ENCODE results near the gene CNOT10. TPM values are rescaled to one million over a fixed set of nuclear protein-coding genes. Genes with fewer than 3 reads are reported as not detected.
A peak's percentile ranks its signal among the peaks of the same experiment; 100 is the strongest.

Gene CNOT10
- polyA plus RNA-seq, 1 of the 3 experiments (the other 2 are of a cell fraction), result 23.5 TPM

- TF ChIP-seq GABPA (IDR thresholded peaks at IDR 0.05; ENCODE audit: low read depth) (no peak), FOXM1 (IDR thresholded peaks at IDR 0.05; ENCODE audit: low read depth) (no peak), PBX3 (IDR thresholded peaks at IDR 0.05) (no peak), POLR2AphosphoS5 (IDR thresholded peaks at IDR 0.05; ENCODE audit: low read depth, low read length) (no peak), RAD21 (IDR thresholded peaks at IDR 0.05; ENCODE audit: low read length) (no peak)
Measured at GRCh38 chr3:32778389-32778788, 93.4 kb downstream of the CNOT10 start (continued).

DNA sequence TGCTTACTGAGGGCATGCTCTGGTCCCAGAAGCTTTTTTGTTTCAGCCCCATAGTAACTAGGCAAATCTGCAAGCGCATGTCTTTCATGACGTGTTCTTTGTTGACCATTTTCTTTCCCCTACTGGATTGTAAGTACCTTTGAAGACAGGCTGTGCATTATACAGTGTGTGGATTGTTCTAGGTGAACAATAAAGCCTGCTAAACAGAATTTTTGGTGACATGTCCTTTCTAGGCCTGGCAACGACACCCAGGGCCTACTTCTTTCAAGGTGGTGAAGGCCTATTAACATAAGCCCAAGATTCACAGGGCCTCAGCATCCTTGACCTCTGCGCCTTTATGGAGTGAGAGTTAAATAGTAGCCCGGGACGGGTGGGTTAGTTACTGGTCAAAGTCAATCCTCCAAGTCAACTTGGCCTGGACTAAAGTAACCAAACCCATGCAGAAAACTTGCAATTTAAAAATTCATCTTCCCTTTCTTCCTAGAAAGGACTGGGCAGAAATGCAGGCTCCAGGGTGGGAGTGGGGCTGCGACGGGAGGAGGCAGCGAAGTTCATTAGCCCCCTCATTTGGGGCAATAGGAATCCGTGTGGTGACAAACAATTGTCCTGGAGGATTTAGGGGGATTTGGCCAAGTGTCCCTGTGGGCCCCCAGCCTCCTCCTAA lies 95.2 kb downstream of the CNOT10 start:
- H3K4me2 ChIP-seq, result 0 out of 2 replicates have a peak overlapping the region, but pooled peaks have one; percentile 97

More for the DNA sequence above, 95.2 kb downstream of the CNOT10 start:
- H3K9me3 ChIP-seq, result no peaks in the 10 kb centered on the region
- H3K36me3 ChIP-seq (replicated peaks in 1 of 2; ENCODE audit: control insufficient read depth in 1 of 2, insufficient read depth in 2 of 2, low read length in 1 of 2), result peaks cover 2% of the 10 kb centered on the region in 2 experiments
- TF ChIP-seq NRF1 (IDR thresholded peaks at IDR 0.05; ENCODE audit: low read depth, low read length), result no peak
- TF ChIP-seq MAX (IDR thresholded peaks at IDR 0.05; ENCODE audit: low read depth), result no peak
- no peak for TF ChIP-seq YY1 (IDR thresholded peaks at IDR 0.05; ENCODE audit: low read depth)
- no peak for TF ChIP-seq FOXJ3 (CRISPR knock-in tag; IDR thresholded peaks at IDR 0.05)
- TF ChIP-seq PBX3 (IDR thresholded peaks at IDR 0.05), result no peak
- no peak for TF ChIP-seq RAD21 (IDR thresholded peaks at IDR 0.05; ENCODE audit: low read length)
- TF ChIP-seq FOXM1 (IDR thresholded peaks at IDR 0.05; ENCODE audit: low read depth), result no peak
- no peak for TF ChIP-seq TEAD4 (IDR thresholded peaks at IDR 0.05; ENCODE audit: borderline replicate concordance, insufficient read depth)
- no peak for TF ChIP-seq FOSL2 (IDR thresholded peaks at IDR 0.05; ENCODE audit: borderline replicate concordance, low read depth)
- no peak for TF ChIP-seq USF2 (IDR thresholded peaks at IDR 0.05; ENCODE audit: borderline replicate concordance, low read depth, low read length)
- TF ChIP-seq GABPA (IDR thresholded peaks at IDR 0.05; ENCODE audit: low read depth), result no peak
- no peak for TF ChIP-seq CHD2 (IDR thresholded peaks at IDR 0.05; ENCODE audit: low read length, partially characterized antibody)
- no peak for TF ChIP-seq TAF1 (IDR thresholded peaks at IDR 0.05; ENCODE audit: borderline replicate concordance, low read depth, low read length)
- TF ChIP-seq, protein P1, sequence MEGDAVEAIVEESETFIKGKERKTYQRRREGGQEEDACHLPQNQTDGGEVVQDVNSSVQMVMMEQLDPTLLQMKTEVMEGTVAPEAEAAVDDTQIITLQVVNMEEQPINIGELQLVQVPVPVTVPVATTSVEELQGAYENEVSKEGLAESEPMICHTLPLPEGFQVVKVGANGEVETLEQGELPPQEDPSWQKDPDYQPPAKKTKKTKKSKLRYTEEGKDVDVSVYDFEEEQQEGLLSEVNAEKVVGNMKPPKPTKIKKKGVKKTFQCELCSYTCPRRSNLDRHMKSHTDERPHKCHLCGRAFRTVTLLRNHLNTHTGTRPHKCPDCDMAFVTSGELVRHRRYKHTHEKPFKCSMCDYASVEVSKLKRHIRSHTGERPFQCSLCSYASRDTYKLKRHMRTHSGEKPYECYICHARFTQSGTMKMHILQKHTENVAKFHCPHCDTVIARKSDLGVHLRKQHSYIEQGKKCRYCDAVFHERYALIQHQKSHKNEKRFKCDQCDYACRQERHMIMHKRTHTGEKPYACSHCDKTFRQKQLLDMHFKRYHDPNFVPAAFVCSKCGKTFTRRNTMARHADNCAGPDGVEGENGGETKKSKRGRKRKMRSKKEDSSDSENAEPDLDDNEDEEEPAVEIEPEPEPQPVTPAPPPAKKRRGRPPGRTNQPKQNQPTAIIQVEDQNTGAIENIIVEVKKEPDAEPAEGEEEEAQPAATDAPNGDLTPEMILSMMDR (IDR thresholded peaks at IDR 0.05), result no peak
- H3K79me2 ChIP-seq (ENCODE audit: insufficient read depth), result no peaks in the 10 kb centered on the region
- no peaks in the 10 kb centered on the region; a peak in 1 of 4 replicates for H3K4me1 ChIP-seq (ENCODE audit: control insufficient read depth in 1 of 2, insufficient read depth in 2 of 2, low read depth in 1 of 2, low read length in 1 of 2)
- no peaks in the 10 kb centered on the region for H4K20me1 ChIP-seq (ENCODE audit: insufficient read depth)
- no peak overlapping the region for H3K9ac ChIP-seq
- H2AFZ ChIP-seq (ENCODE audit: low read depth), result no peak overlapping the region
- no peak overlapping the region for H3K27ac ChIP-seq (ENCODE audit: low read depth in 2 of 2, low read length in 1 of 2)
- no peaks in the 10 kb centered on the region for H3F3A ChIP-seq (replicated peaks; ENCODE audit: insufficient read depth)
- H3K9me2 ChIP-seq, result no peaks in the 10 kb centered on the region
- 94% methylated on average over 10 of the region's 10 CpGs for WGBS (ENCODE audit: low lambda C conversion rate)
- H3K4me3 ChIP-seq (ENCODE audit: low read depth in 2 of 2, low read length in 1 of 2), result no peak overlapping the region
- ChIA-PET CTCF (interaction anchor here (0.7 to 2.8 kb wide), 12 partner anchors 8 to 294 kb away, joined by 3 to 18 read pairs (median 4); no protein-coding TSS in a partner anchor), POLR2A (interaction anchor here (0.6 kb wide), 1 partner anchor 18 kb away, joined by 4 read pairs; no protein-coding TSS in a partner anchor)
- H3K27me3 ChIP-seq (ENCODE audit: insufficient read depth), result no peaks in the 10 kb centered on the region
- DNase-seq, result no peak
